Liver (tissue), 9 donors: ENCODE results near the gene NCAPD2. TPM values are rescaled to one million over a fixed set of nuclear protein-coding genes. Genes with fewer than 3 reads are reported as not detected.
"Not testable (repeated sequence)": the region's sequence is repeated elsewhere in the genome, so short reads cannot be mapped to it uniquely, and the experiment has no call there.

Experiments
- DNase-seq: peaks from one replicate; pipeline ENCODE4 v3.0.0-alpha.2; 2017; ENCODE audit warnings: low spot score
- H3K27ac ChIP-seq, 2 donors: one replicate each; pipeline ENCODE4 v1.7.0; 2013; ENCODE audit warnings: inconsistent platforms in 2 of 2, low read length in 2 of 2, control low read depth in 1 of 2, low read depth in 1 of 2, mild to moderate bottlenecking in 1 of 2
- H3K27me3 ChIP-seq, 4 donors: one replicate each; pipeline versions ENCODE4 v1.6.1 to v1.7.0; 2013; ENCODE audit warnings: low read length in 3 of 4, inconsistent platforms in 1 of 4, mild to moderate bottlenecking in 1 of 4, moderate library complexity in 1 of 4; ENCODE audit not compliant: control insufficient read depth in 4 of 4, insufficient read depth in 4 of 4
- H3K36me3 ChIP-seq, 4 donors: one replicate each; pipeline versions ENCODE4 v1.6.1 to v1.7.0; 2013; ENCODE audit warnings: low read length in 3 of 4, mild to moderate bottlenecking in 3 of 4, low read depth in 1 of 4, moderate library complexity in 1 of 4; ENCODE audit not compliant: control insufficient read depth in 4 of 4, insufficient read depth in 3 of 4
- H3K4me1 ChIP-seq, 4 donors: one replicate each; pipeline versions ENCODE4 v1.6.1 to v1.7.0; 2013; ENCODE audit warnings: low read length in 3 of 4, mild to moderate bottlenecking in 3 of 4, moderate library complexity in 1 of 4; ENCODE audit not compliant: control insufficient read depth in 4 of 4, insufficient read depth in 4 of 4
- H3K4me3 ChIP-seq, 3 donors: one replicate each; pipeline versions ENCODE4 v1.6.1 to v1.7.0; 2013; ENCODE audit warnings: low read length in 3 of 3, control low read depth in 1 of 3, low read depth in 1 of 3, mild to moderate bottlenecking in 1 of 3
- H3K9ac ChIP-seq, 2 donors: one replicate each; pipeline ENCODE4 v1.7.0; 2013; ENCODE audit warnings: low read length in 2 of 2, mild to moderate bottlenecking in 2 of 2, moderate library complexity in 2 of 2, control low read depth in 1 of 2, low read depth in 1 of 2
- H3K9me3 ChIP-seq, 4 donors: one replicate each; pipeline versions ENCODE4 v1.6.1 to v1.7.0; 2013; ENCODE audit warnings: low read length in 3 of 4; ENCODE audit not compliant: control insufficient read depth in 4 of 4
- FOXA2 ChIP-seq: IDR thresholded peaks from 2 replicates; pipeline ENCODE4 v1.6.1; 2016; ENCODE audit warnings: antibody characterized with exemption
- GABPA ChIP-seq, 2 donors: IDR thresholded peaks in 1 of 2; conservative IDR thresholded peaks in 1 of 2; 2 replicates each; pipeline ENCODE4 v1.6.1; 2016; ENCODE audit warnings: antibody characterized with exemption in 2 of 2, mild to moderate bottlenecking in 1 of 2, moderate library complexity in 1 of 2
- HNF4G ChIP-seq: IDR thresholded peaks from 2 replicates; pipeline ENCODE4 v1.6.1; 2016; ENCODE audit warnings: antibody characterized with exemption
- JUND ChIP-seq, 2 donors: IDR thresholded peaks; 2 replicates each; pipeline ENCODE4 v1.6.1; 2016; ENCODE audit warnings: antibody characterized with exemption in 2 of 2
- NR2F2 ChIP-seq: IDR thresholded peaks from 2 replicates; pipeline ENCODE4 v1.6.1; 2016; ENCODE audit warnings: antibody characterized with exemption
- RAD21 ChIP-seq, 2 donors: IDR thresholded peaks; 2 replicates each; pipeline ENCODE4 v1.6.1; 2016; ENCODE audit warnings: antibody characterized with exemption in 2 of 2, mild to moderate bottlenecking in 2 of 2
- RXRA ChIP-seq, 2 donors: IDR thresholded peaks; 2 replicates each; pipeline ENCODE4 v1.6.1; 2017 to 2018; ENCODE audit warnings: antibody characterized with exemption in 2 of 2, mild to moderate bottlenecking in 1 of 2
- SP1 ChIP-seq: IDR thresholded peaks from 2 replicates; pipeline ENCODE4 v1.6.1; 2018; ENCODE audit warnings: antibody characterized with exemption, mild to moderate bottlenecking
- TAF1 ChIP-seq: conservative IDR thresholded peaks from 2 replicates; pipeline ENCODE4 v1.6.1; 2016; ENCODE audit warnings: antibody characterized with exemption, mild to moderate bottlenecking
- YY1 ChIP-seq: IDR thresholded peaks from 2 replicates; pipeline ENCODE4 v1.6.1; 2016; ENCODE audit warnings: antibody characterized with exemption, mild to moderate bottlenecking
- WGBS: extraction: QIAGEN DNeasy Blood & Tissue Kit; methylation state at CpG from one replicate; pipeline ENCODE4 v1.1.7; 2013; 5-methylcytosine and 5-hydroxymethylcytosine counted together
- polyA plus RNA-seq, 2 donors: library from polyadenylated mRNA; stranded (reverse) in 1 of 2; unstranded in 1 of 2; fragments of 200-250 nt in 1 of 2; fragments of >200 nt in 1 of 2; fragmentation: Nextera tagmentation in 1 of 2; extraction: Ambion mirVana in 1 of 2; gene quantifications; one replicate each; pipeline versions ENCODE4 v1.2.1 to v1.2.3, GENCODE V29; 2013 to 2015
- total RNA-seq, 2 donors: library from RNA; depleted of rRNA; stranded (reverse); fragments of >200 nt; gene quantifications; one replicate each; pipeline ENCODE4 v1.2.3, GENCODE V29; 2014
- TF ChIP-seq, protein P1 (sequence below): fragments of 150-350 bp; IDR thresholded peaks from 2 replicates; pipeline ENCODE4 v1.5.1; 2017; ENCODE audit warnings: improper control_type of control experiment, low read depth, low read length; ENCODE audit not compliant: missing input control
- TF ChIP-seq, protein P2 (sequence below): IDR thresholded peaks from 2 replicates; pipeline ENCODE4 v1.6.1; 2016; ENCODE audit warnings: antibody characterized with exemption
- TF ChIP-seq, protein P3 (sequence below): IDR thresholded peaks from 2 replicates; pipeline ENCODE4 v1.6.1; 2016; ENCODE audit warnings: antibody characterized with exemption
- TF ChIP-seq, protein P4 (sequence below): IDR thresholded peaks from 2 replicates; pipeline ENCODE4 v1.6.1; 2016; ENCODE audit warnings: antibody characterized with exemption
- donor health status: healthy.
- donor health status: healthy.
- donor health status: healthy.
- donor health status: healthy.
- donor health status: healthy.

The NCAPD2 gene
- total and polyA plus RNA-seq, 4 donors, result 2.0 to 55.1 (median 7.4) TPM

DNA sequence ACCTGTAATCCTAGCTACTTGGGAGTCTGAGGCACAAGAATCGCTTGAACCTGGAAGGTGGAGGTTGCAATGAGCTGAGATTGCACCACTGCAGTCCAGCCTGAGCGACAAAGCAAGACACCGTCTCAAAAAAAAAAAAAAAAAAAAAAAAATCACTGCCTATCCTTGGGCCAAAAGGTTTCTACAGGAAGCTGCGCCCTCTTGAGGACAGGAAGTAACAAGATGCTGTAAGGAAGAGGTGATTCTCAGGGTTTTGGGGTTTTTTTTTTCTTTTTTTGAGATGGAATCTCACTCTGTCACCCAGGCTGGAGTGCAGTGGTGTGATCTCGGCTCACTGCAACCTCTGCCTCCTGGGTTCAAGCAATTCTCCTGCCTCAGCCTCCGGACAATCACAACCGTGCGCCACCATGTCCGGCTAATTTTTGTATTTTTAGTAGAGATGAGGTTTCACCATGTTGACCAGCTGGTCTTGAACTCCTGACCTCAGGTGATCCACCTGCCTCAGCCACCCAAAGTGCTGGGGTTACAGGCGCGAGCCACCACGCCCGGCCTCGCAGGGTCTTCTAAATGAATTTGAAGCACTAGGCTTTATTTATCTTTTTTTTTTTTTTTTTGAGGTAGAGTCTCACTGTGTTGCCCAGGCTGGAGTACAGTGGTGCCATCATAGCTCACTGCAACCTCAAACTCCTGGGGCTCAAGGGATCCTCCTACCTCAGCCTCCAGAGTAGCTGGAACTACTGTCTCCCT lies 64.3 kb downstream of the NCAPD2 start:
- TF ChIP-seq, protein P1, sequence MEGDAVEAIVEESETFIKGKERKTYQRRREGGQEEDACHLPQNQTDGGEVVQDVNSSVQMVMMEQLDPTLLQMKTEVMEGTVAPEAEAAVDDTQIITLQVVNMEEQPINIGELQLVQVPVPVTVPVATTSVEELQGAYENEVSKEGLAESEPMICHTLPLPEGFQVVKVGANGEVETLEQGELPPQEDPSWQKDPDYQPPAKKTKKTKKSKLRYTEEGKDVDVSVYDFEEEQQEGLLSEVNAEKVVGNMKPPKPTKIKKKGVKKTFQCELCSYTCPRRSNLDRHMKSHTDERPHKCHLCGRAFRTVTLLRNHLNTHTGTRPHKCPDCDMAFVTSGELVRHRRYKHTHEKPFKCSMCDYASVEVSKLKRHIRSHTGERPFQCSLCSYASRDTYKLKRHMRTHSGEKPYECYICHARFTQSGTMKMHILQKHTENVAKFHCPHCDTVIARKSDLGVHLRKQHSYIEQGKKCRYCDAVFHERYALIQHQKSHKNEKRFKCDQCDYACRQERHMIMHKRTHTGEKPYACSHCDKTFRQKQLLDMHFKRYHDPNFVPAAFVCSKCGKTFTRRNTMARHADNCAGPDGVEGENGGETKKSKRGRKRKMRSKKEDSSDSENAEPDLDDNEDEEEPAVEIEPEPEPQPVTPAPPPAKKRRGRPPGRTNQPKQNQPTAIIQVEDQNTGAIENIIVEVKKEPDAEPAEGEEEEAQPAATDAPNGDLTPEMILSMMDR, result peak; percentile 34
- peak; percentile 47 to 54 for TF ChIP-seq RAD21 (IDR thresholded peaks at IDR 0.05)
- H3K4me1 ChIP-seq, result peaks cover 0 to 30% (median 23%) of the 10 kb centered on the region in 4 donors
- not testable (repeated sequence) for H3K4me3 ChIP-seq, DNase-seq, H3K9me3 ChIP-seq, H3K27ac ChIP-seq, H3K9ac ChIP-seq, H3K27me3 ChIP-seq
- WGBS, result 77% methylated on average over 14 of the region's 14 CpGs
- H3K36me3 ChIP-seq, result peaks cover 16 to 46% (median 31%) of the 10 kb centered on the region in 4 donors

DNA sequence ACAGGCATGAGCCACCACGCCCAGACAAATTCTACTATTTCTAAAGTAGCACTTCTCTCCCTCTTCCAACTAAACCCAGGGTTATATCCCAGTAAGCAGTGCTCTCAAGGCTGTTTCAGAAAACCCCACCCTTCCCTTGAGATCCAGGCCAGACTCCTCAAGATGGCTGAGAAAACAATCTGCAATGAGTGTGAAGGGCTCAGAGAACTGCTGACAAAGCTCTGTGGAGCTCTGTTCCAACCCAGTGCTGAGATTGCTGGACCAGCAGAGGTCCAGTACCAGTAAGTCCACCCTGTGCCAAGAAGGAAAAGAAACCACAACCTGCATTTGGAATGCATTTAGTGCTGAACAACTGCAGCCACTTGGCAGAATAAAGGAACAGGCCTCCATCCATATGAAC lies 65.6 kb downstream of the NCAPD2 start:
- TF ChIP-seq, protein P2, sequence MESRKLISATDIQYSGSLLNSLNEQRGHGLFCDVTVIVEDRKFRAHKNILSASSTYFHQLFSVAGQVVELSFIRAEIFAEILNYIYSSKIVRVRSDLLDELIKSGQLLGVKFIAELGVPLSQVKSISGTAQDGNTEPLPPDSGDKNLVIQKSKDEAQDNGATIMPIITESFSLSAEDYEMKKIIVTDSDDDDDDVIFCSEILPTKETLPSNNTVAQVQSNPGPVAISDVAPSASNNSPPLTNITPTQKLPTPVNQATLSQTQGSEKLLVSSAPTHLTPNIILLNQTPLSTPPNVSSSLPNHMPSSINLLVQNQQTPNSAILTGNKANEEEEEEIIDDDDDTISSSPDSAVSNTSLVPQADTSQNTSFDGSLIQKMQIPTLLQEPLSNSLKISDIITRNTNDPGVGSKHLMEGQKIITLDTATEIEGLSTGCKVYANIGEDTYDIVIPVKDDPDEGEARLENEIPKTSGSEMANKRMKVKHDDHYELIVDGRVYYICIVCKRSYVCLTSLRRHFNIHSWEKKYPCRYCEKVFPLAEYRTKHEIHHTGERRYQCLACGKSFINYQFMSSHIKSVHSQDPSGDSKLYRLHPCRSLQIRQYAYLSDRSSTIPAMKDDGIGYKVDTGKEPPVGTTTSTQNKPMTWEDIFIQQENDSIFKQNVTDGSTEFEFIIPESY, result no peak
- TF ChIP-seq GABPA (IDR thresholded peaks at IDR 0.05 in 1 of 2, conservative IDR thresholded peaks at IDR 0.05 in 1 of 2), result no peak
- TF ChIP-seq RXRA (IDR thresholded peaks at IDR 0.05), result no peak
- TF ChIP-seq, protein P1, result no peak
- TF ChIP-seq, protein P3, sequence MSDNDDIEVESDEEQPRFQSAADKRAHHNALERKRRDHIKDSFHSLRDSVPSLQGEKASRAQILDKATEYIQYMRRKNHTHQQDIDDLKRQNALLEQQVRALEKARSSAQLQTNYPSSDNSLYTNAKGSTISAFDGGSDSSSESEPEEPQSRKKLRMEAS, result no peak
- no peak for TF ChIP-seq HNF4G
- TF ChIP-seq, protein P4, sequence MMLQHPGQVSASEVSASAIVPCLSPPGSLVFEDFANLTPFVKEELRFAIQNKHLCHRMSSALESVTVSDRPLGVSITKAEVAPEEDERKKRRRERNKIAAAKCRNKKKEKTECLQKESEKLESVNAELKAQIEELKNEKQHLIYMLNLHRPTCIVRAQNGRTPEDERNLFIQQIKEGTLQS, result no peak
- no peak for TF ChIP-seq NR2F2
- TF ChIP-seq TAF1, result no peak
- TF ChIP-seq YY1, result no peak
- no peak for TF ChIP-seq RAD21 (IDR thresholded peaks at IDR 0.05)
- no peak for TF ChIP-seq FOXA2
- TF ChIP-seq JUND (IDR thresholded peaks at IDR 0.05), result no peak
- TF ChIP-seq SP1, result no peak
- 100% methylated on average over 1 of the region's 1 CpG for WGBS
- Histone ChIP-seq H3K4me1 (peaks cover 0 to 17% (median 11%) of the 10 kb centered on the region in 4 donors), H3K36me3 (peaks cover 18 to 51% (median 34%) of the 10 kb centered on the region in 4 donors), H3K27ac (no peak overlapping the region), H3K9ac (no peak overlapping the region), H3K27me3 (no peaks in the 10 kb centered on the region), H3K4me3 (no peak overlapping the region), H3K9me3 (no peaks in the 10 kb centered on the region)
- no peak for DNase-seq
